CD4-positive, alpha-beta T cell treated with Interleukin-12 subunit alpha and Interleukin-12 subunit beta, for 1 hour (primary cell): ENCODE results near the gene LRRC36.

Experiments
- DNase-seq: peaks from one replicate; pipeline ENCODE4 v3.0.0-alpha.2; 2020

The LRRC36 gene

GRCh38 chr16:67326472-67327309 lies at the start of gene LRRC36, which contains the start of gene KCTD19:
Gene LRRC36 (plus strand): TSS chr16:67326815. CDS start chr16:67326863, 48 bp downstream.
Gene KCTD19 (minus strand): TSS chr16:67326741. CDS start chr16:67326707, 34 bp downstream.
- peak; percentile 62 for DNase-seq

DNA sequence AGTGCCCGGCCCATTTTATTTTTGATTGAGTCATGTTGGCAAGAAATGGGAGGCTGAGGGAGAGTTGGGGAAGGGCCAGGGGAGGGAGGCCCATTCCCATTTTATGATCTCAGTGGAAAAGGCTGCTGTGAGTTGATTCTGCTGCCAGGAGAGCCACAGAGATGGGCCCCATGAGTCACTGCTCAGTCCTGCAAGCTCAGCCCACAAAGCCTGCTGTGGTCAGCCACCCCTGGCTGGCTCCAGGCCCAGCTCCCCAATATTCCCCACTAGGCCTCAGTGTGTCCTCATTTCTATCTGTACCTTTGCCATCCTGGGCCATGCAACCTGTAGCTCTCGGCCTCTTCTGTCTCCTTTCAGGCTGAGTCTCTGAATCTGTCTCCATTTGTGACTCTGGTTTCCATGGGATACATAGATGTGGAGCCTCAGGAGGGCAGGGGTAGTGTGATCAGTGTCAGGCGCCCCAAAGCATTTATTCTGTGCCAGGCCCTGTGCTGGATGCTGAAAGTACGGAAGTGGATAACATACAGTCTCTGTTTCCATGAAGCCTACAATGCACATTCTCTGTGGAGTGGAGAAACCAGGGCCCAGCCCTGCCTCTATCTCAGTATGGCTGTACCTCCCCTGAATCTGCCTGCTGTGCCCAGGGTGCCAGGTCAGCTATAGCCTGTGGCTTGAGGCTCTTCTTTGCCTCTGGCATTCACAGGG lies 49.2 kb upstream of the LRRC36 start:
- no peak for DNase-seq

GRCh38 chr16:67277999-67278772 lies 48.4 kb upstream of the LRRC36 start:
- DNase-seq: no peak

DNA sequence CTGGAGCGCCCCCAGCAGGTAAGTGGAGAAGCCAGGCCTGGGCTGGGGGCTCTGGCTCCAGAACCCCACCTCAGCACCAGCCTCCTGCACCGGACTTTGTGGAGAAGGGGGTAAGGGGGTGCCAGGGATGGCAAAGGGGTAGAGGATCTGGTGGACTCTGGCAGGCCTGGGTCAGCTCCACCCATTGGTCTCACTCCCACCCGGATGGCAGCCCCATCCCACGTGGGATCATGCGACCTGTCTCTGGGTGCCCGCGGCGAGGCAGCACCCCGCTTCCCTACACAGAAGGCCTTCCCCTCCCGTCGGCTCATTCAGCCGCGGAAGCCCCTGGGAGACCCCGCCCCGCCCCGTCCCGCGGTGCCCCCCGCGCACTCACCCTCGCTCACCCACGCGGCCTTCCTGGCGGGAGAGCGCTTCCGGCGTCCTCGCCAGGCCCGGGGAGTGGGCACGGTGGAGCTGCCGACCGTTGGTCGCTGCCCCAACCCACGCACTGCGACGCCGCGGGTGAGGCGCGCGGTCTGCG lies 47.8 kb upstream of the LRRC36 start:
- DNase-seq: peak; percentile 46

- DNase-seq: peak; percentile 88
Observed at GRCh38 chr16:67279296-67280089, 47.1 kb upstream of the LRRC36 start, which contains the start of gene PLEKHG4. Gene PLEKHG4 (plus strand): TSS chr16:67279532. CDS start chr16:67280045, 513 bp downstream.

GRCh38 chr16:67280090-67281015 lies 46.3 kb upstream of the LRRC36 start:
- DNase-seq: no peak

GRCh38 chr16:67281536-67282446 lies 44.8 kb upstream of the LRRC36 start:
- no peak for DNase-seq

GRCh38 chr16:67282447-67282805 lies 44.2 kb upstream of the LRRC36 start:
- DNase-seq: no peak

DNA sequence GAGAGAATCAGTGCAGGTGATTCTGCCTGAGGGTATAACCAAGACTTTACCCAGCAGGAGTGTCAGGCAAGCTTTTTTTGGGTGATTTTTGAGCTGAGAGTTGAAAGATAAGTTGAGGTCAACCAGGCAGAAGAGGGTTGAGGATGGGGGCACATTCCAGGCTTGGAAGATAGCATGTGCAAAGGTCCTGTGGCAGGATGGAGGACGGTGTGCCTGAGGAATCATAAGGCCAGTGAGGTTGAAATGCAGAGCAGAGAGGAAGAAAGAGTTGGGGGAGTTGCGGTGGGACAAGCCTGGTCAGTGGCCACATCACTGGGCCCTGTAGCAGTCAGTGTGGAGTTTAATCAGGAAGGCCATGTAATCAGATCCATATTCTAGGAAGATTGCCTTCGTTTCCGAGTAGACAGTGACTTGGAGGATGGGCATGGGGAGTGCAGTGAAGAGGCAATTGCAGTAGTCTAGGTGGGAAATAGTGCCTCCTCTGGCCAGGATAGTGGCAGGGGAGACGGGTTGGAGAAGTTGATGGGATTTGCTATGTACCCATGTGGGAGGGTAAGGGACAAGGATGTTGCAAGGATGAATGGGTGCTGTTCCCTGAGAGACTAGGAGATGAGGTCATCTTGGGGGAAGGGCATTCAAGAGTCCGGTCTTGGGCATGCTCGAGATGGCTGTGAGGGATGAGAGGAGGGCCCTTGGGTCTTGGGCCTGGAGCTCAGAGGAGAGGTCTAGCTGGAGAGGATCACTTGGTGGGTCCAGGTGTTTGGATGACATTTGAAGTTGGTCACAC lies 43.4 kb upstream of the LRRC36 start:
- no peak for DNase-seq

DNA sequence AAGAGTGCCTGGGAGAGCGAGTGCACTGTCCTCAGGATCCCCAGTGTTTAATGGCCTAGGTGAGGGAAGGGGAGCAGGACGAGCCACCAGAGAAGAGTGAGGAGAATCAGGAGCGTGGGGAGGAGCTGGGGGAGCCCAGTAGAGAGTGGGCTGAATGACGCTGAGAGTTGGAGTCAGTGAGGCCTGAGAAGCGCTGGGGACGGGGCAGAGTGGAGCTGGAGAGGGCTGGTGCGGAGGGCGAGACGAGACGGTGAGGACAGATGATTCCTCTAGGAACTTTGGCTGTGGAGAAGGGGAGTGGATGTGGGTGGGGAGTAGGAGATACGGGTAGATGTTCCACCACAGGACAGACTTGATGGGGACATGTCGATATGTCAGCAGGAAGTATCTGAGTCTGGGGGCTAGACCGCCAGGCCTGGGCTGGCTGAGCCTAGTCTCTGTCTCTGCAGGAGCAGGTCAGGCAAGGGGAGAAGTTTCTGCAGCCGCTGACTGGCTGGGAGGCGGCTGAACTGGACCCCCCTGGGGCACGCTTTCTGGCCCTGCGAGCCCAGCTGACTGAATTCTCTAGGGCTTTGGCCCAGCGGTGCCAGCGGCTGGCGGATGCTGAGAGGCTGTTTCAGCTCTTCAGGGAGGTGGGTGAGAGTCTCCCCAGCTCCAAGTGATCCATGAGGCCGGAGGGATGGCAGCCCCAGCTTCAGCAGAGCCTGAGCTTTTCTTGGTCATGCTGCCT lies 42.6 kb upstream of the LRRC36 start:
- DNase-seq: no peak

GRCh38 chr16:67284699-67285646 lies 41.6 kb upstream of the LRRC36 start:
- DNase-seq: no peak

- no peak for DNase-seq
Observed at GRCh38 chr16:67286441-67287235, 40.0 kb upstream of the LRRC36 start.

DNA sequence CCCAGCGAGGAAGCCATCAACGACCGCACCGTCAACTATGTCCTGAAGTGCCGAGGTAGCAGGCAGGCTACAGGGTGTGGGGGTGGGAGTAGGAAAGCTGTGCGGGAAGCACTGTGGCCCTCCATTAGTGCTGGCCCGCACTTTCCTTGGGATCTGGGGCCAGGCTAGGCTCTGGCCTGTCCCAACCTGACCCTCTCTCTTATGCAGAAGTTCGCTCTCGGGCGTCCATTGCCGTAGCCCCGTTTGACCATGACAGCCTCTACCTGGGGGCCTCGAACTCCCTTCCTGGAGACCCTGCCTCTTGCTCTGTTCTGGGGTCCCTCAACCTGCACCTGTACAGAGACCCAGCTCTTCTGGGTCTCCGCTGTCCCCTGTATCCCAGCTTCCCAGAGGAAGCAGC lies 38.7 kb upstream of the LRRC36 start:
- no peak for DNase-seq

- DNase-seq: no peak
Observed at GRCh38 chr16:67291461-67291860, 35.2 kb upstream of the LRRC36 start.

GRCh38 chr16:67294171-67294757 lies 32.4 kb upstream of the LRRC36 start:
- no peak for DNase-seq

DNA sequence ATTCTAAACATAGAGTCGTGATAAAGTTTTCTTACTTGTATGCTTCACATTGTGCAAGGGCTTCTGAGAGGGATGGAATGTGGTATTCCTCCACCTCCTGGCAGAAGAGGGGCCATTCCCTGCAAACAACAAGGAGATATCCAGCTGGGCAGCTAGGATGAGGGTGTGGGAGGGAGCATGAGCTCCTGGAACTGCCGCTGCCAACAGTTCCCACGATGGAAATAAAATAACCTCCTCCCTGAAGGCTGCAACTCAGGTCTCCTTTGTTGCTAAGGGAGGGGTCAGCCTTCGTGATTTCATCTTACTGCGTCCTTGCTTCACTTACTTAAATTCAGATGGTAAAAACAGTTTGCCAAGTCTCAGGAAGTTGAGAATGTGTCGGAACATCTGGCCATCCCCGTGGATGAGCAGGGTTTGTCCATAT lies 31.7 kb upstream of the LRRC36 start:
- no peak for DNase-seq
